Ectodermal cell (in vitro differentiated cells): Measurements from ENCODE around the gene C7.
"Not testable (repeated sequence)": the region's sequence is repeated elsewhere in the genome, so short reads cannot be mapped to it uniquely, and the experiment has no call there.

Experiments used
- H3K27ac ChIP-seq: 2 replicates; pipeline ENCODE4 v1.7.0; 2013; ENCODE audit warnings: mild to moderate bottlenecking, low read depth, low read length; ENCODE audit not compliant: insufficient read depth, poor library complexity, severe bottlenecking
- H3K27me3 ChIP-seq: 2 replicates; pipeline ENCODE4 v1.7.0; 2013; ENCODE audit warnings: mild to moderate bottlenecking, low read length; ENCODE audit not compliant: insufficient read depth, control insufficient read depth, poor library complexity, severe bottlenecking
- H3K36me3 ChIP-seq: one replicate; pipeline ENCODE4 v1.7.0; 2013; ENCODE audit warnings: low read length; ENCODE audit not compliant: control insufficient read depth, insufficient read depth
- H3K4me1 ChIP-seq: one replicate; pipeline ENCODE4 v1.7.0; 2013; ENCODE audit warnings: low read length; ENCODE audit not compliant: control insufficient read depth, insufficient read depth
- H3K4me3 ChIP-seq: 2 replicates; pipeline ENCODE4 v1.7.0; 2013; ENCODE audit warnings: low read depth, low read length, control low read depth; ENCODE audit not compliant: insufficient read depth
- H3K9me3 ChIP-seq: 2 replicates; pipeline ENCODE4 v1.7.0; 2013; ENCODE audit warnings: mild to moderate bottlenecking, low read length, moderate library complexity; ENCODE audit not compliant: control insufficient read depth
- WGBS, 2 experiments: methylation state at CpG; one replicate each; pipeline ENCODE4 v1.1.7; 2013; ENCODE audit warnings: missing lambda C conversion rate in 2 of 2; 5-methylcytosine and 5-hydroxymethylcytosine counted together

The C7 gene

GRCh38 chr5:41009232-41009631 lies 99.9 kb downstream of the C7 start:
- 90 to 94% methylated on average over 4 of the region's 4 CpGs for WGBS, 2 experiments
- H3K27ac ChIP-seq = no peak overlapping the region
- H3K4me3 ChIP-seq = no peak overlapping the region
- H3K4me1 ChIP-seq = no peaks in the 10 kb centered on the region
- H3K27me3 ChIP-seq = no peaks in the 10 kb centered on the region
- no peaks in the 10 kb centered on the region for H3K36me3 ChIP-seq
- H3K9me3 ChIP-seq = no peaks in the 10 kb centered on the region

- Histone ChIP-seq H3K36me3 (no peaks in the 10 kb centered on the region), H3K27me3 (no peaks in the 10 kb centered on the region), H3K4me3 (no peak overlapping the region), H3K9me3 (no peaks in the 10 kb centered on the region), H3K4me1 (no peaks in the 10 kb centered on the region), H3K27ac (no peak overlapping the region)
- WGBS, 2 experiments = 97 to 98% methylated on average over 6 of the region's 6 CpGs
Observed at GRCh38 chr5:41010572-41010971, 101.3 kb downstream of the C7 start.

GRCh38 chr5:41012318-41012717 lies 103.0 kb downstream of the C7 start:
- WGBS, 2 experiments = 88 to 97% methylated on average over 4 of the region's 4 CpGs

GRCh38 chr5:41022600-41022999 lies 113.3 kb downstream of the C7 start:
- WGBS, 2 experiments = 94% methylated on average over 8 of the region's 8 CpGs
- H3K9me3 ChIP-seq, H3K4me3 ChIP-seq, H3K27ac ChIP-seq, H3K4me1 ChIP-seq, H3K27me3 ChIP-seq, H3K36me3 ChIP-seq: not testable (repeated sequence)

More at GRCh38 chr5:41012318-41012717, 103.0 kb downstream of the C7 start:
- Histone ChIP-seq H3K9me3 (no peaks in the 10 kb centered on the region), H3K4me3 (no peak overlapping the region), H3K27me3 (no peaks in the 10 kb centered on the region), H3K36me3 (no peaks in the 10 kb centered on the region), H3K27ac (no peak overlapping the region), H3K4me1 (no peaks in the 10 kb centered on the region)
